Activated CD8-positive, alpha-beta T cell treated with anti-CD3 and anti-CD28 coated beads for 36 hours (primary cell): ENCODE data around the gene OR5AK2. TPM values are rescaled to one million over a fixed set of nuclear protein-coding genes. Genes with fewer than 3 reads are reported as not detected.
"Not testable (repeated sequence)": the region's sequence is repeated elsewhere in the genome, so short reads cannot be mapped to it uniquely, and the experiment has no call there.

Experiments used
- ATAC-seq: fragments of 200-7000 bp; cut with Tn5 transposase; one replicate; pipeline ENCODE4 v1.10.0; 2021; ENCODE audit warnings: mild to moderate bottlenecking, moderate library complexity
- CTCF ChIA-PET: fragments of 350-600 bp; sonication (Branson Sonifier 250); formaldehyde crosslinking; loops from one replicate; lab custom pipeline; 2021; ENCODE audit warnings: antibody characterized with exemption; lab: Charles Lee
- POLR2A ChIA-PET: fragments of 350-600 bp; sonication (Branson Sonifier 250); formaldehyde crosslinking; loops from one replicate; lab custom pipeline; 2021; ENCODE audit warnings: antibody characterized with exemption; lab: Charles Lee
- DNase-seq: peaks from one replicate; pipeline ENCODE4 v3.0.0-alpha.2; 2020
- H3K27ac Mint-ChIP-seq: one replicate; pipeline ENCODE4 v1.8.0; 2021; ENCODE audit warnings: mild to moderate bottlenecking, mixed read lengths
- H3K27me3 Mint-ChIP-seq: one replicate; pipeline ENCODE4 v1.8.0; 2021; ENCODE audit warnings: mixed read lengths
- H3K36me3 Mint-ChIP-seq: one replicate; pipeline ENCODE4 v1.8.0; 2021; ENCODE audit warnings: low read depth, mixed read lengths
- H3K4me1 Mint-ChIP-seq: one replicate; pipeline ENCODE4 v1.8.0; 2021; ENCODE audit warnings: low read depth, mixed read lengths
- H3K4me3 Mint-ChIP-seq: one replicate; pipeline ENCODE4 v1.8.0; 2021; ENCODE audit warnings: mild to moderate bottlenecking, moderate library complexity, mixed read lengths
- H3K9me3 Mint-ChIP-seq: one replicate; pipeline ENCODE4 v1.8.0; 2021; ENCODE audit warnings: mixed read lengths
- CTCF ChIP-seq: fragments of 200-600 bp; IDR thresholded peaks from one replicate; pipeline ENCODE4 v1.8.0; 2022; ENCODE audit warnings: antibody characterized with exemption, mild to moderate bottlenecking
- intact Hi-C: fragments of 100-400 bp; cut with micrococcal nuclease; formaldehyde crosslinking; loops from one replicate; pipeline ENCODE4 v1.10.0; 2022
- total RNA-seq, 2 experiments: library from RNA; stranded (reverse); gene quantifications; one replicate each; pipeline ENCODE4 v1.2.3, GENCODE V29; 2021

Gene OR5AK2
- total RNA-seq, result not detected

DNA sequence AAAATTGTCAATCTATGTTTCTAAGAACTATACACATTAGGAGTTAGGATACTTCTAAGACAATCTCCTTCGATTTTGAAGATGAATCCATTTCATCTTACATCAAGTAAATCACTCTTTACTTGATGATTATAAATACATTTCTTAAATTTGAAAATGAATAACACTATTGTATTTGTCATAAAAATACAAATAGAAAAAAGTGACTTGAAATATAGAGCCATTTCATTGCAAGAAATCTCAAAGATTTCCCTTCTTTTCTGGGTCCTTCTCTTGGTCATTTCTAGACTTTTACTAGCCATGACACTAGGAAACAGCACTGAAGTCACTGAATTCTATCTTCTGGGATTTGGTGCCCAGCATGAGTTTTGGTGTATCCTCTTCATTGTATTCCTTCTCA is at the start of gene OR5AK2:
OR5AK2 (plus strand) TSS at position 301 of the 400 bp plus-strand sequence; CDS start at position 301, 0 bp downstream.
- ATAC-seq (no peak), DNase-seq (no peak)
- Mint-ChIP-seq H3K9me3 (peaks cover 2% of the 10 kb centered on the region), H3K27me3 (no peaks in the 10 kb centered on the region), H3K27ac (no peak within 1 kb of the TSS), H3K4me1 (no peaks in the 10 kb centered on the region), H3K4me3 (no peak within 1 kb of the TSS), H3K36me3 (no peaks in the 10 kb centered on the region)
- TF ChIP-seq CTCF, result no peak
- CTCF ChIA-PET, result no interaction called here
- intact Hi-C loops, result no loop called here
- POLR2A ChIA-PET, result no interaction called here

DNA sequence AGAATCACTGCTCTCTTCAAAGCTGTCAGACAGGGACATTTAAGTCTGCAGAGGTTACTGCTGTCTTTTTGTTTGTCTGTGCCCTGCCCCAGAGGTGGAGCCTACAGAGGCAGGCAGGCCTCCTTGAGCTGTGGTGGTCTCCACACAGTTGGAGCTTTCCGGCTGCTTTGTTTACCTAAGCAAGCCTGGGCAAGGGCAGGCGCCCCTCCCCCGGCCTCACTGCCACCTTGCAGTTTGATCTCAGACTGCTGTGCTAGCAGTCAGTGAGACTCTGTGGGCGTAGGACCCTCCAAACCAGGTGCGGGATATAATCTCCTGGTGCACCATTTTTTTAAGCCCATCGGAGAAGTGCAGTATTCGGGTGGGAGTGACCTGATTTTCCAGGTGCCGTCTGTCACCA is 43.2 kb upstream of the OR5AK2 start:
- H3K27ac Mint-ChIP-seq, H3K4me1 Mint-ChIP-seq, H3K36me3 Mint-ChIP-seq, DNase-seq, ATAC-seq, intact Hi-C loops, H3K4me3 Mint-ChIP-seq, H3K9me3 Mint-ChIP-seq, CTCF ChIA-PET, H3K27me3 Mint-ChIP-seq, POLR2A ChIA-PET: not testable (repeated sequence)

- POLR2A ChIA-PET, result no interaction called here
- intact Hi-C loops, result no loop called here
- DNase-seq, result no peak
- Mint-ChIP-seq H3K4me1 (no peaks in the 10 kb centered on the region), H3K4me3 (no peak overlapping the region), H3K9me3 (peaks cover 11% of the 10 kb centered on the region), H3K36me3 (no peaks in the 10 kb centered on the region), H3K27ac (no peak overlapping the region), H3K27me3 (no peaks in the 10 kb centered on the region)
- CTCF ChIA-PET, result no interaction called here
- ATAC-seq, result no peak
- no peak for TF ChIP-seq CTCF
Measured at GRCh38 chr11:56948991-56949515, 39.7 kb upstream of the OR5AK2 start.

- ChIA-PET POLR2A (no interaction called here), CTCF (no interaction called here)
- H3K4me3 Mint-ChIP-seq, result no peak overlapping the region
- no peaks in the 10 kb centered on the region for H3K27me3 Mint-ChIP-seq
- no peak for DNase-seq
- no peak overlapping the region for H3K27ac Mint-ChIP-seq
- intact Hi-C loops, result no loop called here
- no peaks in the 10 kb centered on the region for H3K4me1 Mint-ChIP-seq
- no peak for TF ChIP-seq CTCF
- peaks cover 12% of the 10 kb centered on the region for H3K9me3 Mint-ChIP-seq
- no peak for ATAC-seq
- H3K36me3 Mint-ChIP-seq, result no peaks in the 10 kb centered on the region
Measured at GRCh38 chr11:56950510-56950909, 38.2 kb upstream of the OR5AK2 start.

DNA sequence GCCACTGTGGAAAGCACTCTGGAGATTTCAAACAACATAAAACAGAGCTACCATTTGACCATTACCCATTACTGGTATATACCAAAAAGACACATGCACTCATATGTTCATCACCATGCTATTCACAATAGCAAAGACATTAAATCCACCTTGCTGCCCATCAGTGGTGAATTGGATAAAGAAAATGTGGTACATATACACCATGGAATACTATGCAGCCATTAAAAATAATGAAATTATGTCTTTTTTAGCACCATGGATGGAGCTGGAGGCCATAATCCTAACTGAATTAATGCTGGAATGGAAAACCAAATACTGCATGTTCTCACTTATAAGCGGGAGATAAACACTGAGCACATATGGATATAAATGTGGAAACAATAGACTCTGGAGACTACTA is 34.8 kb upstream of the OR5AK2 start:
- intact Hi-C loops, H3K9me3 Mint-ChIP-seq, H3K4me1 Mint-ChIP-seq, DNase-seq, ATAC-seq, CTCF ChIA-PET, H3K4me3 Mint-ChIP-seq, H3K27ac Mint-ChIP-seq, POLR2A ChIA-PET, H3K27me3 Mint-ChIP-seq, H3K36me3 Mint-ChIP-seq: not testable (repeated sequence)

GRCh38 chr11:56961609-56962008 is 27.1 kb upstream of the OR5AK2 start:
- ATAC-seq, result no peak
- ChIA-PET POLR2A (no interaction called here), CTCF (no interaction called here)
- TF ChIP-seq CTCF, result no peak
- intact Hi-C loops, result no loop called here
- no peaks in the 10 kb centered on the region for H3K4me1 Mint-ChIP-seq
- DNase-seq, result no peak
- H3K27me3 Mint-ChIP-seq, result no peaks in the 10 kb centered on the region
- no peaks in the 10 kb centered on the region for H3K36me3 Mint-ChIP-seq
- H3K9me3 Mint-ChIP-seq, result peaks cover 7% of the 10 kb centered on the region
- no peak overlapping the region for H3K4me3 Mint-ChIP-seq
- H3K27ac Mint-ChIP-seq, result no peak overlapping the region
